HG03095 (cell line): Measurements from ENCODE around the gene FAM219A.
"Not testable (repeated sequence)": the region's sequence is repeated elsewhere in the genome, so short reads cannot be mapped to it uniquely, and the experiment has no call there.

ENCODE experiments used
- ATAC-seq: cut with Tn5 transposase; IDR thresholded peaks from one replicate; pipeline ENCODE4 v1.9.1; 2021; ENCODE audit warnings: moderate library complexity; ENCODE audit not compliant: unreplicated experiment

The FAM219A gene

DNA sequence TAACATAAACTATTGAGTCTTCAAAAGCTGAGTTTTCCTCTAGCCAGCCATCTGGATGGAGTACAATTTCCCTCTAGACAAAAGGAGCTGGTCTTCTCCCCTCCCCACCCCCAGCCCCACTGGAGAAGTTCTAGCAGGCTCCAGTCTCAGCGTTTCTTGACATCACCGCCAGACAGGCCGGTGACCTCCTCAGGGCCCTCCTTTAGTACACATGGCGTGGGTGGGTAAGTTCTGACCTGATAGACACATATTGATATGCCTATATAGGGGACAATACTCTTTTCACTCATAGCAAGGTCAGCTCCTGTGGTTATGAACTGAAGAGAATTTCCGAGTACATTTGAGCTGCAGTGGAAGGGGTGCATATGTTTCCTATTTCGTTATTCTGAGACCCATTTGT is 27.5 kb upstream of the FAM219A start:
- ATAC-seq: no peak

DNA sequence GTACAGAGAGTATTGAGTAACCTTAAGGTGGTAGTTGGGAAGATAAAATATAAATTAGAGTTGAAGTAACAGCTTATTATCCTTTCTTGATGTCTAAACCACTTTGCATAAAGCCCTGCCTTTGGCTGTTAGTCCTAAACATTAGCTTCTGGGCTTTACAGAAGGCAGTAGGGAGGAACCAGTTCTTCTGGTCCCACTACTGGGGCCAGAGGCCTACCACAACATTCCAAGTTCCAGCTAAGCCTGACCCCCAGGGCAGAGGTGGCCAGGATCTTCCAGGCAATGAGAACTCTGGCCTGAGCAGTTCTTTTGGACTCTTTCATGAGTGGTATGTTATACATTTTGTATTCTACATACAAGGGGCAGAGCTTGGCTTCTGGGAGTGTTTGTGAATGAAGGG is 26.3 kb upstream of the FAM219A start:
- no peak for ATAC-seq

DNA sequence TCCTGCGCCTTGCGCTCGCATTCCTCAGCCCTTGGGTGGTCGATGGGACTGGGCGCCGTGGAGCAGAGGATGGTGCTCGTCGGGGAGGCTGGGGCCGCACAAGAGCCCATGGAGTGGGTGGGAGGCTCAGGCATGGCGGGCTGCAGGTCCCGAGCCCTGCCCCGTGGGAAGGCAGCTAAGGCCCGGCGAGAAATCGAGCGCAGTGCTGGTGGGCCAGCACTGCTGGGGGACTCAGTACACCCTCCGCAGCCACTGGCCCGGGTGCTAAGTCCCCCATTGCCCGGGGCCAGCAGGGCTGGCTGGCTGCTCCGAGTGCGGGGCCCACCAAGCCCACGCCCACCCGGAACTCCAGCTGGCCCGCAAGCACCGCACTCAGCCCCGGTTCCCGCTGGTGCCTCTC is 24.4 kb upstream of the FAM219A start:
- not testable (repeated sequence) for ATAC-seq

DNA sequence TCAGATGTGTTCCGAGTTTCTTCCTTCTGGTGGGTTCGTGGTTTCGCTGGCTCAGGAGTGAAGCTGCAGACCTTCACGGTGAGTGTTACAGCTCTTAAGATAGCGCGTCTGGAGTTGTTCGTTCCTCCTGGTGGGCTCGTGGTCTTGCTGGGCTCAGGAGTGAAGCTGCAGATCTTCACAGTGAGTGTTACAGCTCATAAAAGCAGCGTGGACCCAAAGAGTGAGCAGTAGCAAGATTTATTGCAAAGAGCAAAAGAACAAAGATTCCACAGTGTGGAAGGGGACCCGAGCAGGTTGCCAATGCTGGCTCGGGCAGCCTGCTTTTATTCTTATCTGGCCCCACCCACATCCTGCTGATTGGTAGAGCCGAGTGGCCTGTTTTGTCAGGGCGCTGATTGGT is 23.2 kb upstream of the FAM219A start:
- ATAC-seq: not testable (repeated sequence)

DNA sequence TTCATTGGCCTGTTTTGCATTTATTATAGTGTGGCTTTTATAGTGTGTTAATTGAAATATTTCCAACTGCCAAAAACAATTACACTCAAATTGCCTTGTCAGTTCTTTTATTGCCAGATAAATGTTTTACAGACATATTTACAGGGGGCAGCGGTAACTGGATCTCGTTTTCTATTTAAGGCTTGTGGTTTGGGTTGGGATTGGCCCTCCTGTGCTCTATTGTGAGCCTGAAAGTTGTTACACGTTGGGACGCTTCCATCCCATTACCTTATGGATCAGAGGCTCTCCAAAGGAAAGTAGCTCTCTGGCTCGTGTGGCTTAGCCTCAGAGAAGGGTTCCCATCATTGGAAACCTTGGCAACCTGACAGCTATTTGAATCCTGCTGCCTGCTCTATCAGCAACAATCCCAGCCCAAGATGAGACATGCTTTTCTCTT is 21.1 kb upstream of the FAM219A start:
- ATAC-seq: no peak

DNA sequence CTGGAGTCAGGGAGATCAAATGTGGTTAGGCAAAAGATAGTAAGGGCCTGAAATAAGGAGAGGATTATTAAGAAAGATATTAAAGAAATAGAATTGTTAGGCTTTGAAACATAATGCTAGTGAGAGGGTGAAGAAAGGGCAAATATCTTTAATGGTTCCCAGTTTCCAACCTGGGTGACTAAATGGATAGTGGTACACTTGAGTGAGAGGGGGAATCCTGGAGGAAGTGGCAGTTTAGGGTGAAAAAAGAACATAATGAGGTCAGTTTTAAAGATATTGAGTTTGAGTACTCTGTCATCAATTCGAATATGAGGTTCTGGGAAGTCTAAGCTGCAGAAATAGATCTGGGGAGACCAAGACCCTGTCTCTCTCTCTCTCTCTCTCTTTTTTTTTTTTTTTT is 19.2 kb upstream of the FAM219A start:
- no peak for ATAC-seq

DNA sequence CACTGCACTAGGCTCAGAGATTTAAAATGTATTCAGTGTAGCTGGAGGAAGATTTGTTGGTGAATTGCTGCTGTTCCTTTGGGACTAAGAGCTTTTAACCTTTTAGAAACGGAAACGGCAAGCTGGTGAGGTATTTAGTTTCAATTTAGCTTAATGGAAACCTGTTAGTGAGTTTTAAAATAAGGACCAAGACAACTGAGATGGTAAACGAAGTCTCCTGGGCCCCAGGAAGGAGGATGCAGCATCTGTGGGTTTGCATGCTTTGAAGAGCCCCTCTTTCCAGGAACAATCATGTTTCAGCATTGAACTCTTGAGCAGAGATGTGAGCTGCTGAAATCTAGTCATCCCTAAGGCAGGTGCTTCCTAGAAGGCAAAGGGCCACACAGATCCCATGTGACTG is 16.7 kb upstream of the FAM219A start:
- no peak for ATAC-seq

DNA sequence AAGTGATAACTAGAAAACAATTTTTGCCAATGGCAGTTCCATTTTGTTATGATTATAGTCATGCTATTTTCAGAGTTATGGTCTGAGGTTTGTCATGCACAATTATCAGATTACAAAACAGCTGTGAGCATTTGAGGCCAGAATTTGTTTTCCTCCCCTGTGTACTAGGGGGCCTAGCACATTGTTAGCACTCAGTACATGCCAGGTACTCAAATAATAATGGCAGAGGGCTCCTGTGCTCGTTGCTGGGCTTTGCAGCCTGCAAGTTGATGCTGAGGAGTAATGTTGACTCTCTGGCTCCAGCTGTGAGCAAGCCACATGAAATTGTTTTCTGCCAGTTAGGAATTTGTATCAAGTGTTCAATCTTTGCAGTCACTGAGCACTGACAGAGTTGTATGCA is 7.1 kb upstream of the FAM219A start:
- no peak for ATAC-seq

DNA sequence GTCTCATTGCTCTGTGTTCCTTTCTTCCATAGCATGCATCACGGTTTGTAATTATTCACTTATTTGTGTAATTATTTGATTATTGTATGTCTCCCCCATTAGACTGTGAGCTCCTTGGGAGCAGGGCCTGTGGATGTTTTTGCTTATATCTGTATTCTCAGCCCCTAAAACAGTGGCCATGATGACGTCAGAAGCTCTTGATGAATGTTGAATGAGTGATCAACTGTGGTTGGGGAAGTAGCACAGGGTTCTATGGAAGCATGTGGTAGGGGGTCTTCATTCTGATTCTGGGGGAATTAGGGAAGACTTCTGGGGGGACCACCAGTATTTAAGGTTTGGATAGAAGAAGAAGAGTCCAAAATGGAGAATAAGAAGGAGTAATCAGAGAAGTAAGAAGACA is 6.2 kb upstream of the FAM219A start:
- ATAC-seq: no peak

DNA sequence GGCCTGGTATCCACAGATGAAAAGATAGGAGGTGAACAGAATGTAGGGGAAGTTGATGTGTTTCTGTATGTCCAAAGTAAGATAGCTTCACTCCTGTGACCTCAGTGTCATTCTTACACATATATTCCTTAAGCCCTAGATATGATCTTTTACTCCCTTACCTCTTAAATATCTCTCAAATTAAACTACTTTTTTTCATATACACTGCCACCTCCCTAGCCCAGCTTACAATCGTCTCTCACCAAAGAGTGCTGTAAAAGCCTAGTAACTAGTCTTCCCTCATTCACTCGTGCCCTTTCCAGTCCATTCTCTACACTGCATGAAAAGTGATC is 5.5 kb upstream of the FAM219A start:
- no peak for ATAC-seq

DNA sequence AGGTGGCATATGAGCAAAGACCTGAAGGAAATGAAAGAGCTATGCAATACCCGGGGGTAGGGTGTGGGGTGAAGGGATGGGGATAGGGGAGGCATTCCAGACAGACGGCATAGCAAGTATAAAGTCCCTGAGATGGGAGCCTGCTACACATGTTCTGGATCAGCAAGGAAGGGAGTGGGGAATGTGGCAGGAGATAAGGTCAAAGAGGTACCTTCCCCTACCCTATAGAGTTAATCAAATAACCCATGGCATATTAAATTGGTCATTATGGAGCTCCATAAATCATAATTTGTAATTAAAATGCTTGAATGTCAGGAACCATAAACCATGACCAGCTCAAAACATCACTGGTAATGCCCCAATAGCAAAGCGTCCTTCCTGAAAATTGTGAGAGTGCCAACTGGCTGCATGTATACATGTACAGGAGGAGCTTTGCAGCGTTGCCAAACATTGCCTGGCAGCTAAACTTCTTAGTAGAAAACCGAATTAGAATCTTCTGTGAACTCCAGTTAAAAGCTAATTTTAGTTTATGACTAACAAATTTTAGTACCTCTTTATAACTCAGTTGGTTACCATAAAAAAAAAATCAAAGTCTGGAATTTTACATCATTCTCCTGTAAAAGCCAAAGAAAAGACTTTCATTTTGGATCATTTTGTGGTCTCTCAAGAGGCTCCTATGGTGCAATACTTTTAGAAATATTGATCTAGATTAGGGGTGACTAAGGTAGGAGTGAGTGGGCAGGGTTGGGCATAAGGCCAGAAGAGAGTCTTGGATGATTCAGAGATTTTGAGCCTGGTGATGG is 4.9 kb upstream of the FAM219A start:
- no peak for ATAC-seq

DNA sequence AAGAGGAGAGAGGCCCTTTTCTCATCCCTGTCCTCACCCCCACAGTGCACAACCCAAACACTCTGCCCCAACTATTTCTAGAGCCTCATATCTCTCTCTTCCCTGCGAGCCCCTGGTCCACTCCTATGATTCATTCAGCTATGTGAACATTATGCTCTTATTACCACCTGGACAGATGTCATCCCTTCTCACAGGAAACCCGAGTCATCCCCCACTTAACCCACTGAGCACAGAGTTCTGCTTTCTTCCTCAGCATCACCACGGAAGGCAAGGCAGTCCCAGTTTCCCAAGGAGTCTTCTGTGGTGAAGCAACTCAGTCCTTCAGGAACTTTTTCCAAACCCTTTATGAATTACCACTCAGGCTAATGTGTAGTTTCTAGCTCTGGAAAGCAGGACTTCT is 1.6 kb upstream of the FAM219A start:
- ATAC-seq: no peak

DNA sequence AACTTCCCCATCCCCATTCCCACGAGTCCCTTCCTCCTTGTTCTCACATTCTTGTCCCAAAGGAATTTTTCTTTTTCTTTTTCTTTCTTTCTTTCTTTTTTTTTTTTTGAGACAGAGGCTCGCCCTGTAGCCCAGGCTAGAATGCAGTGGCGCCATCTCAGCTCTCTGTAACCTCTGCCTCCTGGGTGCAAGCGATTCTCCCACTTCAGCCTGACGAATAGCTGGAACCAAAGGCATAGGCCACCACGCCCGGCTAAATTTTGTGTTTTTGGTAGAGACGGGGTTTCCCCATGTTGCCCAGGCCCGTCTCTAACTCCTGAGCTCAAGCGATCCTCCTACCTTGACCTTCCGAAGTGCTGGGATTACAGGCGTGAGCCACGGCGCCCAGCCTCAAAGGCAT is 986 bp upstream of the FAM219A start:
- no peak for ATAC-seq

DNA sequence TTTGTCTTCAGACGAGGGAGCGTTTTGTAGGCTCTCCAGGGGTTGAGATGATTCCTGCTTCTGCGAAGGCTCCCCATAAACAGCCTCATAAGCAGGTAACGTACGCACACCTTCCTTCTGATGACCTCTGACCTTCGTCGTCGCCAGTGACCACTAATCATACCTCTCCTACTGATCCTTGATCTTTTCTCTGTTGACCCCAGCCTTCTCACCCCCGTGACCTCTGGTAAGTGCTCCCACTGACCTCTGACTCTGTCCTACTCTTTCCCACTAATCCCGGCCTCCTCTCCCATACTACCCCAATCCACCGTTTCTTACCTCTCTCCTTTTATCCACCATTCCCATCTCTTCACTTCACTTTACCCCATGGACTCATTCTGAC is 580 bp upstream of the FAM219A start:
- no peak for ATAC-seq

DNA sequence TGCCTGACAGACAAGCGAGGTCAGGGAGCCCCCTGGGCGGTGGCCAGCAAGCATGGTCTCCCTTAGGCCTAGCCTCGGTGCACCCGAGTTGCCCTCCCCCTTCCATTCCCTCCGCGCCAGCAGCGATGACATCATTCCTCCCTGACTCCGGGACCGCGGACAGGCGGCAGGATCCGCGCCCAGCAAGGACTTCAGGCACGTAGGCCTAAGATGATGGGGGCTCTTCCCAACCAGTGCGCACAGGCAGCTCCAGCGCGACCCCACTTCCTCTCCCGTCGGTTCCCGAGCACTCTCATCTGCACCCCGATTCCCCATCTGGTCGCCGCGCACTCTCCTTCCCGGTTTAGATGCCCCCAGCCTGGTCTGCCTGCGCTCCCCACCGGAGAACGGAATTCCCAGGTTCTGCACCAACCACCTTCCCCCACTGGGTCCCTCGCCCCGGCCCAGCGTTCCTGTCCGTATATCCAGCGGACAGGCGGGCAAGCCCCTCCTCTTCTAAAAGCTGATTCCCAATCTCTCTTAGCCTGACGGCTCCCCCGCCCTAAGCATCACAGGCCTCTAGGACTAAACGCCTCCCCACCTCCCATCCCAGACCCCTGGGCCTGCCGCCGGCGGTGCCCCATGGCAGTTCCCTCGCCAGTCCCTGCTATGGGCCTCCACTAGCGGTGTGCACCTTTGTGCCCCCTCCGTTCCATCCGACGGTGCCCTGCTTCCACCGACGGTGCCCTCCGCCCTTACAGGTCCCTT is 931 bp downstream of the FAM219A start:
- no peak for ATAC-seq

DNA sequence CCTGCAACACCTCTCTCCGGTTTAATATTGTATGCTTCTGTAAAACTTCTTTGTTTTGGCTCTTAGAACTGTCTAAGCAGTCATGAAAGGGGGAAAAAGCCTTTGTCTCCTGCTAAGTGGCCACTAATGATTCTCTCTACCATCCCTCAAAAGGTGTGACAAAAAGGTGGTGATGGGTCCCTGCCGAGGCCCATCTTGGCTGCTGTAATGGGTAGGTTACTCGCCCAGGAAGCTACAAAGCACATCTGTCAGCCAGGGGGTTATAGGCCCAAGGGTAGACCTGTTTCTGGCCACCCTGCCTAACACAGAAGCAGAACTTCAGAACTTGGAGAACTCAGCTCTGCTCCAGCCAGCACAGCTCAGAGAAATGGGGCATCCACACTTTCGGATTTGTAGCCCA is 1.6 kb downstream of the FAM219A start:
- no peak for ATAC-seq

DNA sequence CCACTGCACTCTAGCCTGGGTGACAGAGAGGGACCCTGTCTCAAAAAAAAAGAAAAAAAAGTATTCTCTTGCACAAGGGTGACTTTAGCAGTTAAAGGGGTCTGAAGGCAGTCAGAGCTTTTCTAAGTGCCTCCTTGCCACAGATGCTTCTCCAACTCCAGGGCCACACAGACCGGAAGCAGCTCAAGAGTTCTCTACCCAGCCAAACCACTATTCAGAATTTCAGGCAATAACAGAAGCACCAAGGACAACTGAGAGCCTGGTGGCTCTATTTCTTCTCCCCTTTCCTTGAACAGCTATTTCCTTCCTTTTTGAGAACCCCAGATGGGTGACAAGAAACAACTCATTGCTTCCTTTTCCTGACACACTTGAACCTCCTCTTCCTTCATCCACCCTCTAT is 2.2 kb downstream of the FAM219A start:
- ATAC-seq: no peak

DNA sequence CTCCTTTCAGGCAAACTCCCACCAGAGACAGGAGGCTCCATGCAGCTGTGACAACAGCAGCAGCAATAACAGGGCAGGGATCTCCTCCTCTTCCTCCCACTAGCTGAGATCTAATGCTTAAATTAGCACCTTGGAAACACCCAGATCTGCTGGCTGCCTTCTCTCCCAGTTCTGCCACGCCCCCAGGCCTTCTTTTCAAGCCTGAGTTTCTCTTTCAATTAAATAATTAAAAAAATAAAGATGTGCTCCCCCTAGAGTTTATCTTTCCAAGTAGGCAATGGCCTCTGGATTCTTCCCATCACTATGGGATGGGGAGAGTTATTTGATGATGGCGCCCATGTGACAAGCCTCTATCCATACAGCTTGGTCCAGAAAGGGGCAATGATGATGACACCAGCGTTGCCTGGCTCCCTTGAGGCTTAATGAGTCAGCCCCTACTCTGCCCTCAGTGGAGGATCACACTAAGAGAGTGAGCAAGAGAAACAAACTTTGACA is 3.8 kb downstream of the FAM219A start:
- ATAC-seq: no peak

DNA sequence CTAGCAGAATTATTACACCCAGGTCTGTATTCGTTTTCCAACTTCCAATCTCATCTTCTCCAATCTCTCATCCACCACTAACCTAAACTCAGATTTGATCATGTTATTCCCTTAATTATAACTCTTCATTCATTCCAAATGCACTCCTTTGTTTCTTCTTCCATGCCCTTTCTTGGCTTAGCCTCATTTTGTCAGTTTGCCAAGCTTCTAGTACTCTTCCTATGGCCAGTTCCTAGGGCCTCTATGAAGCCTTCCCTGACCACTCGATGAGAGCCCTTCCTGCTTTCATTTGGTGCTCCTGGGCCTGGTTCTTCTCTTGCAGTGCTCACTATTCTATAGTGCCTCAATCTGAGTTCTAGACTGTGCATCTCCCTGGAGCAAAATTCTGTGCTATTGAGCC is 5.8 kb downstream of the FAM219A start:
- ATAC-seq: no peak

DNA sequence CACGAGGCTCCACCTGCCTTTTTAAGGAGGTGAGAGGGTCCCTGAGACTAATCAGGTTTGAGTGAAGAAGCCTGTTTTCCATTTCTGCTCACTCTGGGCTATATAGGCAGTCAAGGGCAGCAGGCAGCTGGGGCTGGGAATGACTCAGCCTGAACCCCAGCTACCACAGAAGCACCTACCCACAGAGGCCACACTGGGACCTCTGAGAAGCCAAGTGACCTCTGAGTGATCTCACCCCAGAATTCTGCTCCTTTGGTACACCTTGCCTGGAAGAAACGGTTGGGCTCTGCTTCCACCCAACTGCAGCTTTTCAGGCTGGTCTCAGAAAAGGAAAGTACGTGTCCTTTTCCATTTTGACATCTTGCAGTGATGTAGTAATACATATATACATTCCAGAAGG is 6.8 kb downstream of the FAM219A start:
- ATAC-seq: peak; percentile 90

DNA sequence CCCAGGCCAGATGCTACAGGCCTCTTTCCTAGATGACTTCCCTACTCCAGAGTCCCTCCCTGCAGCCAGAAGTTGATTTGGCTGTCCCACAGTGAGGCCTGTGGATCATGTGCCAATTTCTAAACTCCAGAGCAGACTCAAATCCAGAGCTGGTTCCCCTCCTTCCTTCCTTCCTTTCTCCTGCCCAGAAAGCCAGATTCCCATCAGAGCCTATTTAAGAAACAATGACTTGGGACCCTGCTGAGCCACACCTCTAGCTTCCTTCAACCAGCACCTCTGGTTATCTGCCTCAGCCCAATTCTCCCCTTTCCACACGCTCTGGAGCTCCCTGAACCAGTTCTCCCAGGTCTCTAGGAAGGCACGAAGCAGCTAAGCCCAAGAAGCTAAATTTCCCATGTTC is 7.2 kb downstream of the FAM219A start:
- ATAC-seq: no peak

DNA sequence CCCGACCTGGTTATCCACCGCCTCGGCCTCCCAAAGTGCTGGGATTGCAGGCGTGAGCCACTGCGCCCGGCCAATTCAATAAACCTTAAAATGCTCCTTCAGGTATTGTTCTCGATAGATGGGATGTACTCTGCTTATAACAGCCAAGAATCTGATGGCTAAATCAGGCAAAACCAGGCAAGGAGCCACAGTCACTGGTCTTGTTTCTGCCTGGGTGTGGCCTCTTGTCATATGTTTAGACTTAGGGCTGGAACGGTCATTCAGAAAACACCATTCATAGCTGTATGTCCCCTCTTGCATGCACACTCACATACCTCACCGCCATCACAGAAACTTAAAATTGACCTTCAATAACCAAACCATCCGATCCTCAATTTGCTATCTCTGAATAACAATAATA is 7.7 kb downstream of the FAM219A start:
- no peak for ATAC-seq

DNA sequence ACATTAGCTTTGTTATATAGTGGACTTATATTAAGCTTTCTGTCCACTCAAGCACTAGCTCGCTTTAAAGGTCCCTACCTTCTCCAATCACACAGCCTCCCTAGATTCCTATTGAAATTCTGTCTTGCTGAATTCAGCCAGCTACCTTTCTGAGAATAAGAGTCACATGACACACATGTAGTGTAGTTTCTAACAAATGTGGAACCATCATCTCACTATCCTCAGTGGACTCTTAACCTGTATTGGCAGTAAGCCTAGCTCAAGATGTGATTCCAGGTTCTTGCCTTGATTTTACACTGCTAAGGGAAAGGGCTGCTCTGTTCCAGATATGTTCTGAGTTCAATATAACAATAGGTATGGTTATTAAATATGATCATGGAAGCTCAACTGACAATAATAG is 11.4 kb downstream of the FAM219A start:
- ATAC-seq: no peak
